Testis (tissue), 2 donors: Measurements from ENCODE around the gene DHCR24.

ENCODE experiments used
- POLR2A ChIP-seq: fragments of 450-650 bp; IDR thresholded peaks from one replicate; pipeline ENCODE4 v1.6.1; 2017; ENCODE audit warnings: antibody characterized with exemption, mild to moderate bottlenecking, moderate library complexity
- TF ChIP-seq, protein P1 (sequence below), 3 experiments: fragments of 450-650 bp in 2 of 3; fragments of 200-600 bp in 1 of 3; sonication (generic) in 1 of 3; IDR thresholded peaks; one replicate each; pipeline ENCODE4 v1.5.1; 2016 to 2019; ENCODE audit warnings: antibody characterized with exemption in 3 of 3, mild to moderate bottlenecking in 2 of 3, moderate library complexity in 1 of 3

- TF ChIP-seq, protein P1, sequence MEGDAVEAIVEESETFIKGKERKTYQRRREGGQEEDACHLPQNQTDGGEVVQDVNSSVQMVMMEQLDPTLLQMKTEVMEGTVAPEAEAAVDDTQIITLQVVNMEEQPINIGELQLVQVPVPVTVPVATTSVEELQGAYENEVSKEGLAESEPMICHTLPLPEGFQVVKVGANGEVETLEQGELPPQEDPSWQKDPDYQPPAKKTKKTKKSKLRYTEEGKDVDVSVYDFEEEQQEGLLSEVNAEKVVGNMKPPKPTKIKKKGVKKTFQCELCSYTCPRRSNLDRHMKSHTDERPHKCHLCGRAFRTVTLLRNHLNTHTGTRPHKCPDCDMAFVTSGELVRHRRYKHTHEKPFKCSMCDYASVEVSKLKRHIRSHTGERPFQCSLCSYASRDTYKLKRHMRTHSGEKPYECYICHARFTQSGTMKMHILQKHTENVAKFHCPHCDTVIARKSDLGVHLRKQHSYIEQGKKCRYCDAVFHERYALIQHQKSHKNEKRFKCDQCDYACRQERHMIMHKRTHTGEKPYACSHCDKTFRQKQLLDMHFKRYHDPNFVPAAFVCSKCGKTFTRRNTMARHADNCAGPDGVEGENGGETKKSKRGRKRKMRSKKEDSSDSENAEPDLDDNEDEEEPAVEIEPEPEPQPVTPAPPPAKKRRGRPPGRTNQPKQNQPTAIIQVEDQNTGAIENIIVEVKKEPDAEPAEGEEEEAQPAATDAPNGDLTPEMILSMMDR (IDR thresholded peaks at IDR 0.05): no peak
- no peak for TF ChIP-seq POLR2A
Measured at GRCh38 chr1:54857141-54857540, 29.9 kb downstream of the DHCR24 start.
